Vagina (tissue), 2 donors: ENCODE measurements around the gene RPS6KL1. TPM values are rescaled to one million over a fixed set of nuclear protein-coding genes. Genes with fewer than 3 reads are reported as not detected.

ENCODE experiments used
- DNase-seq, 2 donors: peaks; one replicate each; pipeline ENCODE4 v3.0.0-alpha.2; 2017; ENCODE audit errors: extremely low spot score in 2 of 2
- H3K27ac ChIP-seq: fragments of 200-600 bp; sonication (generic); one replicate; pipeline ENCODE4 v1.5.1; 2019
- H3K27me3 ChIP-seq: fragments of 200-600 bp; sonication (generic); one replicate; pipeline ENCODE4 v1.5.1; 2019
- H3K36me3 ChIP-seq, 2 donors: fragments of 200-600 bp; sonication (generic); one replicate each; pipeline ENCODE4 v1.5.1; 2017 to 2019
- H3K4me1 ChIP-seq: fragments of 200-600 bp; sonication (generic); one replicate; pipeline ENCODE4 v1.5.1; 2019
- H3K4me3 ChIP-seq, 2 donors: fragments of 200-600 bp; sonication (generic); 1 replicate in 1 of 2; 2 replicates in 1 of 2; pipeline ENCODE4 v1.5.1; 2016 to 2019
- H3K9me3 ChIP-seq: fragments of 200-600 bp; sonication (generic); one replicate; pipeline ENCODE4 v1.5.1; 2019
- CTCF ChIP-seq, 3 experiments: fragments of 450-650 bp in 2 of 3; fragments of 200-600 bp in 1 of 3; sonication (generic) in 1 of 3; IDR thresholded peaks; one replicate each; pipeline ENCODE4 v1.5.1; 2017 to 2019; ENCODE audit warnings: antibody characterized with exemption in 3 of 3, mild to moderate bottlenecking in 2 of 3, moderate library complexity in 2 of 3
- POLR2A ChIP-seq, 2 donors: fragments of 450-650 bp; IDR thresholded peaks; one replicate each; pipeline ENCODE4 v1.6.1; 2017; ENCODE audit warnings: antibody characterized with exemption in 2 of 2, mild to moderate bottlenecking in 2 of 2, moderate library complexity in 2 of 2
- POLR2AphosphoS5 ChIP-seq, 2 donors: sonication (generic); formaldehyde crosslinking; IDR thresholded peaks; one replicate each; pipeline ENCODE4 v1.9.0; 2017; ENCODE audit warnings: antibody characterized with exemption in 2 of 2, mild to moderate bottlenecking in 2 of 2, low read depth in 1 of 2; ENCODE audit not compliant: insufficient read depth in 1 of 2
- intact Hi-C: fragments of 100-400 bp; cut with DNase I; formaldehyde crosslinking; loops from one replicate; pipeline ENCODE4 v1.15.1; 2023
- total RNA-seq: library from RNA; depleted of rRNA; stranded (reverse); fragments of >200 nt; gene quantifications from one replicate; pipeline ENCODE4 v1.2.3, GENCODE V29; 2016

RPS6KL1 gene
- total RNA-seq, 1 donor from 2014 or later = 2.0 TPM

DNA sequence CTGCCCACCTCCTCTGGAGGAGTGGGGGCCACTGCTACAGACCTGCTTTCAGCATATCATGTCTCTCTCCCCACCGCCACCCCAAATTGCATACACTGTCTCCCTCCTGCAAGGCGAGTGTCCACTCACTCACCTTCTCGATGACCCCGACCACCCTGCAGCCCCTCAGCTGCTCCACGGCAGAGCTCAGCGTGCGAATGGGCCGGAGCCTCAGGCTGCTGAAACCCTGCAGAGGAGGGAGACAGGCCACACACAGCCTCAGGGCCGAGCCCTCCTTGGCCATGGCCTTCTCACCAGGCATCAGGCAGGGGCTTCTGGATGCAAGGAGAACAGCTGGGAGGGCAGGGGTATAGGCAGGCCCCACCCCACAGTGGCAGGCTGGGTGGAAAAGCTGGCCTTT, 4.7 kb downstream of the RPS6KL1 start:
- no peak overlapping the region for H3K4me3 ChIP-seq
- H3K36me3 ChIP-seq = no peaks in the 10 kb centered on the region
- intact Hi-C loops = loop anchor here (10.0 kb wide), 1 partner anchor 166 kb away; no protein-coding TSS in a partner anchor
- no peaks in the 10 kb centered on the region for H3K27me3 ChIP-seq
- DNase-seq = no peak
- no peak for TF ChIP-seq POLR2AphosphoS5 (IDR thresholded peaks at IDR 0.05; ENCODE audit: insufficient read depth in 1 of 2, low read depth in 1 of 2)
- no peak for TF ChIP-seq POLR2A (IDR thresholded peaks at IDR 0.05)
- TF ChIP-seq CTCF (IDR thresholded peaks at IDR 0.05) = no peak
- H3K9me3 ChIP-seq = no peaks in the 10 kb centered on the region
- peaks cover 53% of the 10 kb centered on the region for H3K4me1 ChIP-seq
- peak overlapping the region; percentile 9 for H3K27ac ChIP-seq

DNA sequence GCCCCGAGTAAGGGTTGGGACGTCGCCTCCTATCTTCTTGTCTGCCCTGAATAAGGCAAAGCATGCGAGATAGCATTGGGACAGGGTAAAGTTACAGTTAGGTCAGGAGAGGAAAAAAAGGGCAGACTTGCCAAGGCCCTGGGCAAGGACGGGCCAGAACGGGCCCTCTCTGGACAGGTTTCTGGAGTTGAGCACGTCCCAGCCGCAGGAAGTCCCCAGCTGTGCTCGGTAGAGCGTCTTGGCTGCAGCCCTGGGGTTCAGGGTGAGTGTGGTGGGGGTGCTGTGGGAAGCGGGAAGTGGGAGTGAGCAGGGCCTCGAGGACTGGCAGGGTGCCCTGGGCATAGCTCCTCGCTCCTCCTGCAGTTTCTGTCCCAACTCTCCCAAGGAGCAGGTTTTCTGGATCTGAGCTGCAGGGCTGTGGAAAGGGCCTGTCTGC, 5.4 kb downstream of the RPS6KL1 start:
- no peak for TF ChIP-seq POLR2A (IDR thresholded peaks at IDR 0.05)
- peak in 1 of 2 donors; percentile 51 for TF ChIP-seq POLR2AphosphoS5 (IDR thresholded peaks at IDR 0.05; ENCODE audit: insufficient read depth in 1 of 2, low read depth in 1 of 2)
- no peak for TF ChIP-seq CTCF (IDR thresholded peaks at IDR 0.05)
- Histone ChIP-seq H3K4me1 (peaks cover 48% of the 10 kb centered on the region), H3K36me3 (no peaks in the 10 kb centered on the region), H3K9me3 (no peaks in the 10 kb centered on the region), H3K27me3 (no peaks in the 10 kb centered on the region), H3K4me3 (no peak overlapping the region), H3K27ac (peak overlapping the region; percentile 26)
- no peak for DNase-seq
- intact Hi-C loops = loop anchor here (10.0 kb wide), 1 partner anchor 167 kb away; no protein-coding TSS in a partner anchor

- TF ChIP-seq POLR2A (IDR thresholded peaks at IDR 0.05) (no peak), POLR2AphosphoS5 (IDR thresholded peaks at IDR 0.05; ENCODE audit: insufficient read depth in 1 of 2, low read depth in 1 of 2) (no peak), CTCF (IDR thresholded peaks at IDR 0.05) (no peak)
- peaks cover 44% of the 10 kb centered on the region for H3K4me1 ChIP-seq
- H3K36me3 ChIP-seq = no peaks in the 10 kb centered on the region
- no peak overlapping the region for H3K4me3 ChIP-seq
- H3K27me3 ChIP-seq = no peaks in the 10 kb centered on the region
- intact Hi-C loops = loop anchor here (10.0 kb wide), 1 partner anchor 168 kb away; no protein-coding TSS in a partner anchor
- DNase-seq = no peak
- peak overlapping the region; percentile 26 for H3K27ac ChIP-seq
- H3K9me3 ChIP-seq = no peaks in the 10 kb centered on the region
These were observed 5.9 kb downstream of the RPS6KL1 start for GRCh38 chr14:74917178-74917543.

DNA sequence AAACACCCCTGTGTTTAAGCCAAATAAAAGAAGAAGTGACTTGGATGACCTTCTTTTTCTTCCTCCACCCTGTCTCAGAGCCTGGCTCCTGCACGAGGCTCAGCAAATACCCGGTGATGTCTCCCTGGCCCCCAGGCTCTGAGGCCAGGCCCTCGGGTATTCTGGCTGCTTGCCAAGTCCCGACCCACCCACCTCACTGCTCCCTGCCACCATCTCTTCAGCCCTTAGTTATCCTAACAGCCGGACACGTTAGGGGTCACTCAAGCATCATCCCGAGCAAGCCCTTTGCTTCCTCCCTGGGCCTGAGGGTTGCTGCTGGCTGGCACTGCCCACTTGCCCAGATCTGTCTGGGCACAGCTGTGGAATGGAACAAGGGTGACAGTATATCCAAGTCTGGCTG, 7.2 kb downstream of the RPS6KL1 start:
- TF ChIP-seq CTCF (IDR thresholded peaks at IDR 0.05) (no peak), POLR2A (IDR thresholded peaks at IDR 0.05) (no peak), POLR2AphosphoS5 (IDR thresholded peaks at IDR 0.05; ENCODE audit: insufficient read depth in 1 of 2, low read depth in 1 of 2) (no peak)
- Histone ChIP-seq H3K4me1 (peaks cover 44% of the 10 kb centered on the region), H3K9me3 (no peaks in the 10 kb centered on the region), H3K27me3 (no peaks in the 10 kb centered on the region), H3K36me3 (no peaks in the 10 kb centered on the region), H3K27ac (peak overlapping the region; percentile 23), H3K4me3 (no peak overlapping the region)
- intact Hi-C loops = loop anchor here (10.0 kb wide), 1 partner anchor 169 kb away; no protein-coding TSS in a partner anchor
- no peak for DNase-seq

GRCh38 chr14:74915426-74915825, 7.6 kb downstream of the RPS6KL1 start:
- Histone ChIP-seq H3K27ac (peak overlapping the region; percentile 23), H3K9me3 (no peaks in the 10 kb centered on the region), H3K36me3 (no peaks in the 10 kb centered on the region), H3K27me3 (no peaks in the 10 kb centered on the region), H3K4me3 (no peak overlapping the region), H3K4me1 (peaks cover 44% of the 10 kb centered on the region)
- intact Hi-C loops = loop anchor here (10.0 kb wide), 1 partner anchor 169 kb away; no protein-coding TSS in a partner anchor
- no peak for DNase-seq
- TF ChIP-seq POLR2A (IDR thresholded peaks at IDR 0.05) (no peak), CTCF (IDR thresholded peaks at IDR 0.05) (no peak), POLR2AphosphoS5 (IDR thresholded peaks at IDR 0.05; ENCODE audit: insufficient read depth in 1 of 2, low read depth in 1 of 2) (no peak)
